Left colon (tissue), 2 donors: ENCODE results near the gene SAP30L. TPM values are rescaled to one million over a fixed set of nuclear protein-coding genes. Genes with fewer than 3 reads are reported as not detected.

Source experiments
- ATAC-seq: fragments of 200-7000 bp; cut with Tn5 transposase; one replicate; pipeline ENCODE4 v1.9.1; 2020; ENCODE audit warnings: mild to moderate bottlenecking, moderate library complexity
- DNase-seq, 2 donors: peaks; one replicate each; pipeline ENCODE4 v3.0.0-alpha.2; 2020
- intact Hi-C, 2 donors: fragments of 100-400 bp; cut with DNase I in 1 of 2; cut with micrococcal nuclease in 1 of 2; formaldehyde crosslinking; loops; one replicate each; pipeline versions ENCODE4 v1.11.2 to v1.14.0; 2022; cut with DNase I, micrococcal nuclease
- total RNA-seq, 2 donors: library from RNA; stranded (reverse); fragmentation: NEBNext Ultra II Directional; extraction: Animal tissue kit (Norgen Biotek cat#: 25700); gene quantifications; one replicate each; pipeline ENCODE4 v1.2.1, GENCODE V29; 2021
- donor health status: DM: no; HTN: no; CAD: no.
- donor health status: DM: yes; HTN: yes; CAD: no.

Gene SAP30L
- total RNA-seq, 2 donors from 2014 or later, result 42.6 to 48.9 TPM

DNA sequence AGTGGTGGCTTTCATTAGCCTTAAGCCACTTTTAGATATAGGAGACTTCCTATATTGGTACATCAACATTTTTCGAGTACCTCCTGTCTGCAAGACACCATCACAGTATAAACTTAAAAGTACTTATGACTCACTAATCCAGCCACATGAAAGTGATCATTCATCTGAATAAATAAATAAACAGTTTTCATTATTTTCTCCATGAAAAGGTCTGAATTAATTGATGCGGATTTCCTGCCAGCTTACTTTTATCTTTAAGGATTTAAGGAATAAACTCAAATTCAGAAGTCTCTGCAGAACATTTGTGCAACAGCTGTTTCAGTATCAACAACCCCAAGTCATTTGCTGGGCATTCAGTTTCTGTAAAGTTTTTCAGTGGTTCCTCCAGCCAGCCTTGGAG lies 4.0 kb downstream of the SAP30L start:
- DNase-seq, result no peak
- no peak for ATAC-seq
- intact Hi-C loops, result no loop called here

DNA sequence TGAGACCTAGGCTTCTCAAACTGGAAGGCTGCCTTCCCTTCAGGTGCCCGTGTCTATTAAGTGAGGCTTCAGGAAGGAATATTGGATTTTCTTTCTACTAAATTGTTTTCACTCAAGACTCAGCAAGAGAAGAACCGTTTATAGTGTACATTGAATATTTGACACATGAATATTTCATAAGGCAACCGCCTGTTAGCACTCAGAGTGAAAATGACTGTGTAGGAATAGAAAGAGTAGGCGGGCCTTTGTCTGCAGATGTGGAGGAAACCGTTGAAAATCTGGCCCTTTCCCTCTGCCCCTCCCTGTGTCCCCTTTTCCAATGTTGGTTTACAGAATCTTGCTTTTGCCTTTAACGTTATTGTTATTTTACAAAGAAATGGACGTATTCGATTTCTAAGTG lies 6.2 kb downstream of the SAP30L start:
- ATAC-seq, result no peak
- intact Hi-C loops, result no loop called here
- no peak for DNase-seq

DNA sequence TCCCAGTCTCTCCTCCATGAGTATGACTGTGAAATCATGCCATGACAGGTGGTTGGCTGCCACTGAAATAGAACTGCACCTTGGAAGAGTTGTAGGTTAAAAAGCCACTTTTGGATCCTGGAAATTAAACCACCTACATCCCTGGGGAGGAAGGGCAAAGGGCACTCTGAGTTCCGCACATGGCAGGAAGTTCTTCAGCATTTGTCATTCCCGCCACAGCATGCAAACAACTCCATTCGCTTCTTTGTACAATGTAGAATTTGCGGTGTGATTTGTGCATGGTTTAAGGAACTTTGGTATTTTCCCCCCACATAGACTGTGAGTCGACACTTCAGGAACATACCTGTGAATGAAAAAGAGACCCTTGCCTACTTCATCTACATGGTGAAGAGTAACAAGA lies 9.8 kb downstream of the SAP30L start:
- intact Hi-C loops, result no loop called here
- ATAC-seq (no peak), DNase-seq (no peak)

DNA sequence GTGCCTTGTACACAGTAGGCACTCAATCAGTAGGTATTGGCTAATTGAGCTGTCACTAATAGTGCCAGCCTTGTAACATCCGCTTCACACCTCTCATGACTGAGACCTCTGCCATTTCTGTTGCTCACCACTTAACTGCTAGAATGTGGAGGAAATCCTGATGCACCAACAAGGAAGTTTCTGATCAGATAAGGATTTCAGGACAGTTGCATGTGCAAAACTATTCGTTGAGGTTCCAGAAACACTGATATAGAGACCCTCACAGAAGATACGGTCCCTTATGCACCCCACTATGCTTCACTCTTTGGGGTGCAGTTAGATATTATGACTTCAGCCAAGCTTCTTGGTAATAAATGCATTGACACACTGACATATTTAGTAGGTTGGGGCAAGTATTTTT lies 10.7 kb downstream of the SAP30L start:
- ATAC-seq (no peak), DNase-seq (no peak)
- intact Hi-C loops, result no loop called here

DNA sequence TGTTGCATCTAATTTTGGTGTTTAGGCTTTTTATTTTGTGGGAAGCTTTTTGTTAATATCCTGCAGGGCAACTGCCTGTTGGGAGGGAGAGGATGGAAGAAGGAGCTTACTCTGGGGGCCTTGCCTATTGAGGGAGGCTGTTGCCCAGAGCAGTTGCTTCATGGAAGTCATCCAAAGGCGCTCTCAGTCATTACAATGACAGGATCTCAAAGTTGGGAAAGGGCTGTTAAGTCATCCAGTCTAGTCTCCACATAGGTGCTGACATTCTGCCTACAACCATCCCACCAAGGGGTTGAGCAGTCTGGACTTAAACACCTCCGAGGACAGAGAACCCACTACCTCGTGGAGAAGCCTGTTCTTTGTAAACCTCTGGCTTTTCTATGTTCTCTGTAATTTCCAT lies 13.2 kb downstream of the SAP30L start:
- no peak for ATAC-seq
- no peak for DNase-seq
- intact Hi-C loops, result no loop called here

DNA sequence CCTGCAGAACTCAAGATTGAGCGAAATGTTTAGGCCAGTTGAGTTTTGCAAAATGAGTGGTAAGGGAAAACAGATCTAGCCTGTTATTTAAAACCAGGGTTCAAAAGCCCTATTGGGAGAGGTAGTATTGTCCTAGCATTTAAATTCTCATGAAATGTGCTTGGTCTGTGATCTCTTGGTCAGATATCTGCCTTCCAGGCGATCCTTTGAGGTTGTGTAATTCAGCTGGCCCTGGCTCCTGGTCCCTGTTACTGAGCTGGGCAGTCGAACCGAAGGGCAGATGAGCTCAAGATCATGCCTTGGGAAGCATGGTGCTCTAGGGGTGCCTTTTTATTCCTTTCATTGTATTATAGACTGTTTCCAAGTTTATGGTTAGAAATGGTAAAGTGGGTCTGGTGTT lies 14.4 kb downstream of the SAP30L start:
- DNase-seq (no peak), ATAC-seq (no peak)
- intact Hi-C loops, result no loop called here

DNA sequence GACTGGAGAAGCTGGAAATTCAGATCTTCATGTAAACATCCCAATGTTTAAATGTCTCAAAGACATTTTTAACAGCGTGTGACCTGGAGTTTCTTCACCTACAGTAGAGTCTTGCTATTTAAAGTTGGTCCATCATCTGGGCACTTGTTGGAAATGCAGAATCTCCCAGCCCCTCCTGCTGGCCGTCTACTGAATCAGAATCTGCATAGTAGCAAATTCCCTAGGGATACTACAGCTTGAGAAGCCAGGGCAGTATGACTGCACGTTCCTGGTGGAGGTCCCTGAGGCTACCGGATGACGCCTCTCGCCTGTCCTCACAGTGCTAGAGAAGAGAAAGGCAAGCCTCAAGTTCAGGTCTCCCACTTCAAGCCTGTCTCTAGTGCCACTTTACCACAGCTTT lies 15.7 kb downstream of the SAP30L start:
- no peak for ATAC-seq
- intact Hi-C loops, result no loop called here
- no peak for DNase-seq

DNA sequence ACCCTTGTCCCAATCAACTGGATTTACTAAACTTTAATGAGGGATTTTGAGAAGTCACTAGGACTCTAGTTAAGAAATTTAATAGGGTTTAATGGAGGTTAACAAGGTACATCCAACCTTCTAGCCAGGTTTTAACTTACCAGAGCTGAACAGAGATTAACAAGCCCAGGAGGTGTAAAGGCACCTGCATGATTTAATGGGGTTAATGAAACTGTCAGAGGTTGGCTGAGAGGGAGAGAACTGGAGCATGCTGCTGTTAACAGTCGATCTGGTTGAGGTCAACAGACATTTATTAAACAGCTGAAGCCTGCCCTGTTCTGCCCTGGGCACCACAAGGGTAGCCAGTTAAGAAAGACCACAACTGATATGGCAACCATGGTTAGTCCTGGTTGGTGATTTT lies 18.6 kb downstream of the SAP30L start:
- ATAC-seq (no peak), DNase-seq (no peak)
- intact Hi-C loops, result no loop called here

DNA sequence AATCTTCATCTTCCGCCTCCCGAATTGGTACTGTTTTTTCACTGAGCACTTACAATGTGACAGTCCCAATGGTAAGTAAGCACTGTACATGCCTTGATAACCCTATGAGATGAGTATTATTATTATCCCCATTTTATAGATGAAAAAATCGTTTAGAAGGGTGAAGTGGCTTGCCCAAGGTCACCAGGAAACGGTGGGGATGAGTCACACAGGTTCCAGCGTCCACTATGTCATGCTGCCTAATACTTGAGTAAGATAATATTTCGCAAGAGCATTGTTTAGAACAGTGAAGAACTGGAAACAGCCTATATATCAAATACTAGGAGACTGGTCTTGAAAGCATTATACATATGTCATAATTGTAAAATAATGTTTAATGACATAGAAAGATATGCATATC lies 19.4 kb downstream of the SAP30L start:
- no peak for ATAC-seq
- intact Hi-C loops, result no loop called here
- DNase-seq, result no peak

DNA sequence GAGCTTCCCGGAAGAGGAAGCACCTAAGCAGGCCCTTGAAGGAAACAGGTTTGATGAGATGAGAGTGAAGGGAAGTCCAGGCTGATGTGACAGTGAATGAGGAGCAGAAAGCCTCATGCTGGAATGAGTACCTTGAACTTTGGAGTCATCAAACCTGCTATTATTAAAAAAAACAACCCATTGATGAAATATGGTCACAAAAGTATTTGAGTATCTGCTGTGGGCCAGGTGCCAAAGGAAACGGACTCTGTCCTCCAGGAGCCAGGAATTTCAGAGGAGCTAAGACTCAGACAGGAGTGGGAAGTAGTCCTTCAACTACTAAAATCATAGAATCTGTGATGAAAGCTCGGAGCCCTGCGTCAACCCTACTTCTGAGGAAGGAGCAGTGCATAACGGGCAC lies 20.4 kb downstream of the SAP30L start:
- DNase-seq (no peak), ATAC-seq (peak; percentile 37)
- intact Hi-C loops, result loop anchor here in 1 of 2 donors (2.0 kb wide), 1 partner anchor 145 kb away; no protein-coding TSS in a partner anchor

DNA sequence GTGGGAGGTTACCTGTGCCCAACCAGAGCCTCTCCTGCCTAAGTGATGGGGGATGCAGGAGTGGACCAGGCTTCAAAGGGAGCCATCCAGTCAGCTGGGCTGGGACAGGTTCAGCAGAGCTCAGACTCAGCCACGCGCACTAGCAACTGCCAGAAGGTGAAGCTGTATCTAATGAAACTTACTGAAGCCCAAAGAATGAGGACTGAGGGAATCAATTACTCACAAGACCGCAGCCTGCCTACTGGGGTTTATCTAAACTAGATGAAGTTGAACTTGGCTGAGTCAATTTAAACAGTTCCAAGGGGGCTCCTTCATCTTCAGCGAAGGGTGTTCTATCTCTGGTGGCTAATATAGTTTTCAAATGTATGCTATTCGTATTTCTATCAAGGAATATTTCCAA lies 20.9 kb downstream of the SAP30L start:
- intact Hi-C loops, result loop anchor here in 1 of 2 donors (2.0 kb wide), 1 partner anchor 144 kb away; no protein-coding TSS in a partner anchor
- no peak for DNase-seq
- ATAC-seq, result no peak

DNA sequence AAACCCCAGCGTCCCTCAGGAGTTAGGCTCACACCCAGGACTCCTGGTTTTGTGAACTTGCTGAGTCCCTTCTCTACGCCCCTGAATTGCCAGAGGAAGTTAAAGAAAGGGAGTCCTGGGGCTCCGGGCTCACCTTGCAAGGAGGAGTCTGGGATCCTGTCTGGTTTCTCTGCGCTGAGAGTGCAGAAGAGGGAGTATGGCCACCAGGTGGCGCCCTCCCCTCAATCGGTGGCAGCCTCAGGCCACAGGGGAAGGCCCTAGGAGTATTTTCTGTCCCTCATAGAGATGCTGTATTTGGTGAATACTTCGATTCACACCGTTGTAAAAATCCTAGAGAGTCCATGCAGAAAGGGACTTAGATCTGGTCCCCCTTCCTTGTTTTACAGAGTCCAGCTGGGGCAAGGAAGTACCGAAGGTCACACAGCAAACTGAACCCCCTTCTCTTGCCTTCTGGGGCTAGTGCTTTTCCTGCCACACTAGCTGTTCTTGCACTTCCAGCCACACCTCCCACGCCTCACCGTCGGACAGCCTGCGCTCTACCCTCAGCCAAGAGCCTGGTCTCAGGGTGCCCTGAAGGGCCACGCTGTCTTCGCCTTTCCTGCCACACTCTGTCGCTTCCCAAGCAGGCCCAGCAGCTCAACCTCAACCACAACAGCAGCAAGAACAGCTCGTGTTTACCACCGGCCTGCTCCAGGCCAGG lies 22.0 kb downstream of the SAP30L start:
- DNase-seq (peak in 1 of 2 donors; percentile 86), ATAC-seq (peak; percentile 94)
- intact Hi-C loops, result loop anchor here in 1 of 2 donors (2.0 kb wide), 1 partner anchor 143 kb away; no protein-coding TSS in a partner anchor

DNA sequence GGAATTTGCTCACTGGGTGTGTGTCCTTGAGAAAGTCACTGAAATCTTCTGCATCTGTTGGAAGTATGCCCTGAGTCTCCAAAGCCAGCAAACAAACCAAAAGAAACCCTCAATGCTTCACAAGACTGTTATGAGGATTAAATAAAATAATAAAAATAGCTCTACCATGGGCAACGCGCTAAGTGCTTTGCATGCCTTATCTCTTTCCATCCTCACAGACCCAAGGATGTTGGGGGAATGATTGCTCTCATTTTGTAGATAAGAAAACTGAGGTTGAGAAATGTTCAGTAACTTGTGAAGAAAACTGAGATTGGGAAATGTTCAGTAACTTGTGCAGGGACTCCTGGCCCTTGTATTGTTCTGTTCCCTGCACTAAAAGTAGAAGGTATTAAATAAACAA lies 24.3 kb downstream of the SAP30L start:
- ATAC-seq, result no peak
- intact Hi-C loops, result no loop called here
- no peak for DNase-seq

DNA sequence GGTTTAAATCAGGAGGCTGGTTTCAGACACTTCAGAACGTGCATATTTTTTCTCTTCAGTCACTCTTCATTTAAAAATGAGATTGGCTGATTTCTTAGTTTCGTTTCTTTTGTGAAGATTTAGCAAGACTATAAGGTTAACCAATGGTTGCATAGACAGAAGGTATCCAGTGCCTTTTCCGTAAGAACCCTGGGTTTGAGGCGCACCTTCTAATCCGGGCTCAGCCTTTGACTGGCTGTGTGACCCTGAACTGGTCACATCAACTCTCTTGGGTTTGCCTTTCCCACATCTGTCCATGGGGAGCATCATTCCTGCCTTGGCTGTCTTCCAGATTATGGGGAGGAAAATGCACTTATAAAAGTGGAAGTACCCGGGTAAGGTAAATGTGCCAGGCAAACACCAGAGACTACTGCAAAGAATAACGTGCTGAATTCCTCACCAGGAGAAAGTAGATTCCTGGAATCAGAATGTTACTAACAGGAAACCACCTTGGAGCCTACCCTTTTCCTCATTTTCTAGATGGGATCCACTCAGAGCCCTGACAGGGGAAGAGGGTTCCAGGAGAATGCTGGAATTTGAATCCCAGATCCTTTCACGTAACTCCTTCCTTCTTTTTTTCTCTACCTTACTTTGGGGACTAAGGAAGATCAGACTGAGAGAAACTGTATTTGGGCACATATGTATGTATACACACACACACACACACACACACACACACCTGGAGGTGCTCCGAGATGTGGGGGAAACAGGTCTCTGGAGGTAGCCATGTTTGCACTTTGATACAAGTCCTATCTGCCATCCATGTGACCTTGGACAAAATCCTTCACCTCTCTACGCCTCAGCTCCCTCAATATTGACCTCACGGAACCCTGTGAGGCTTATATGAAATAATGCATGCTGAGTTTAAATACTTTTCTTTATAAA lies 25.4 kb downstream of the SAP30L start:
- DNase-seq (no peak), ATAC-seq (no peak)
- intact Hi-C loops, result no loop called here

DNA sequence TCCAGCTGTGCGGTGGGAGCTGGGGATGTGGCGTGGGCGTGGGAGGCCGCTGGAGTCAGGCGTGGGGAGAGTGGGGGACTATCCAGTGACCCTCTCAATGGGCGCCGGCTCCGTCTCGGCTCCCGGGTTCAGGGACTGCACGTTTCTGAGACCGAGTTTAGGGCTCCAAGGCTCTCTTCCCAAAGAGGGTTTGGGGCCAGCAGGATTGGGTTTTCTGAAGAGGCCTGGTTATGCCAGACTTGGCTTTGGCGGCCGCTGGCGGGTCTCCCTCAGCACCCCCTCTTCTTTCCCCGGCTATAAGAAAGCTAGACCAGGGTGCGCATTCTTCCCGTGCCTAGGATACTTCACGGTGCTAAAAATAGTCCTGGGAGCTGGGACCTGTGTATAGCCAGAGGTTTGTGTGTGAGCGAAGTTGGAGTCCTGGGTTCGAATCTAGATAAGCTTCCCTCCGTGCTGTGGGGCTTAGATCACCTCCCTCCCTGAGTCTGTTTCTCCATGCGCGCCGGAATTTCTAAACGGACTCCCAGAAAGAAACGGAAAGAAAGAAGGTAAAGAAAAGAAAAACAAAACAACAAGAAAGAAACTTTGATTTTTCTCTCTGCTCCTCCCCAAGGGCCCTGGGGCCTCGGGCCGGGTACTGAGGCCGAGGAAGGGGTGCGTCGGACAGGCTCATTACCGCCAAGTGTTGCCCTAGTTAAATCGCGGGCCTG lies 27.2 kb downstream of the SAP30L start:
- DNase-seq, result no peak
- intact Hi-C loops, result no loop called here
- ATAC-seq, result no peak

DNA sequence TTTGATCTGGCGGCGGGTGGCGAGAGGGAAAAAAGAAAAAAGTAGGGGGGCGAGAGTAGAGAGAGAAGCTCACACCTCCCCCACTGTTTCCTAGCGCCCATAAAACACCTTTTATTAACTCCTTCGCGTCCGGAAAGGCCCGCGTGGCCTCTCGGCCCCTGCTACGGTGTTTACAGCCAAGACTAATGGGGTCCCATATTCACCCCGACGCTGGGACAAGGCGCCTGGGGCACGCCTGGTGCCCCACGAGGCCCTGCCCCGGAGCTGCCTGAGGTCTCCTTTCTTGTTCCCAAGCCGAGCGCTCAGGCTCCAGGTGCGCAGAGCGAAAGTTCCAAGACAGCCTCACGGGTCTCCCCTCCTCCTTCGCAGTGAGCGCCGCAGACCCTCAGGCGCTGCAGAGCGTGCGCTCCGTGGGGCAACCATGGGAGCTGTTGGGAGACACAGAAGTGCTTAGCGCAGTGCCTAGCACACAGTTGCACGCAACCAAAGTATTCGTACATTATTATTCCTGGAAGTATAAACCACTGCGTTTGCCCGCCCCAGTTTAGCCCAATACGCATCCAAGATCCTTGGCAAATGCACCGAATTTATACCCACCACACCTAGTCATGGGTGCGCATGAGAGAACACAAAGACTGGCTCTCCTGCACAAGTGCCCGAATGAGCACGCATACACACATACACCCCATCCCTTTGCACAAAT lies 27.9 kb downstream of the SAP30L start:
- ATAC-seq (no peak), DNase-seq (no peak)
- intact Hi-C loops, result no loop called here

DNA sequence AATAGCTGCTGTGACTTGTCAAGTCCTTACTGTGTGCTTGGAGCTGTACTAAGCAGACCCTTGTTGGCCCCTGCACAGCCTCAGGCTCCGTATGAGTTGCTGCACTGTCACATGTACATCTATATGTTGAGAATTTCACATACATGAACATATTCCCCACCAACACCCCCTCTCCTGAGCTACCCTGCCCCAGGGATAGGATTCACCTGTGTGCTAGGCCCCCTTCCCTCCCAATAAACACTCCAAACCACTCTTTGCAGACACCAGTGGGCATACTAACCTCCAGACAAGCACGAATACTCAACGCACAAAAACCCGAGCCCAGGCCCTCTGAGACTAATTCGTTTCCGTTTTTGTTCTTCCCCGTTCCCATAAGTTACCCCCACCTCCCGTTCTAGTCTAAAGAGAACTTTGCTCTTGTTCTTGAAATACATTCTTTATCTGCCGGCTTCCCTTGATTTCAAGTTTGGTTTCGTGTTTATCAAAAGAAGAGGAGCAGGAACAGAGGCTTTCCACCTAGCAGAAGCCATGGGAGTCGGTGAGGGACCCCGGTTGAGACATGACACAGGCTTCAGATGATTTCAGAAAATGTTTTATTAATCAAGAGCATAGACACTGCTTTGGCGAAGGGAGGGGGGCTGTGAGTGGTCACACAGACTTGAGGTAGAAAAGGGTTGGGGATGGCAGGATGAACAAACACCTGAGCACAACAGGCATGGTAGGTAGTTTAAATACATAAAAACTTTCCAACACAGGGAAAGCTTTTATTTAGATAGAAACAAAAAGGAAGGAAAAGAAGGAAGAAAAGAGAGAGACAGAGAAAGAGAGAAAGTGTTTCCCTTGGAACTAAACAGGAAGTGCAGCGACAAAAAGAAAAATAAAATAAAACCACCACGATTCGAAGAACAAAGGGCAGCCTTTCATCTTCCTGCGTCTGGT lies 28.9 kb downstream of the SAP30L start:
- no peak for DNase-seq
- ATAC-seq, result no peak
- intact Hi-C loops, result no loop called here
